ENCODE results near the gene CCDC107. TPM values are rescaled to one million over a fixed set of nuclear protein-coding genes. Genes with fewer than 3 reads are reported as not detected.

Gene CCDC107
- total RNA-seq, 1 donor from 2014 or later = 13.5 TPM

DNA sequence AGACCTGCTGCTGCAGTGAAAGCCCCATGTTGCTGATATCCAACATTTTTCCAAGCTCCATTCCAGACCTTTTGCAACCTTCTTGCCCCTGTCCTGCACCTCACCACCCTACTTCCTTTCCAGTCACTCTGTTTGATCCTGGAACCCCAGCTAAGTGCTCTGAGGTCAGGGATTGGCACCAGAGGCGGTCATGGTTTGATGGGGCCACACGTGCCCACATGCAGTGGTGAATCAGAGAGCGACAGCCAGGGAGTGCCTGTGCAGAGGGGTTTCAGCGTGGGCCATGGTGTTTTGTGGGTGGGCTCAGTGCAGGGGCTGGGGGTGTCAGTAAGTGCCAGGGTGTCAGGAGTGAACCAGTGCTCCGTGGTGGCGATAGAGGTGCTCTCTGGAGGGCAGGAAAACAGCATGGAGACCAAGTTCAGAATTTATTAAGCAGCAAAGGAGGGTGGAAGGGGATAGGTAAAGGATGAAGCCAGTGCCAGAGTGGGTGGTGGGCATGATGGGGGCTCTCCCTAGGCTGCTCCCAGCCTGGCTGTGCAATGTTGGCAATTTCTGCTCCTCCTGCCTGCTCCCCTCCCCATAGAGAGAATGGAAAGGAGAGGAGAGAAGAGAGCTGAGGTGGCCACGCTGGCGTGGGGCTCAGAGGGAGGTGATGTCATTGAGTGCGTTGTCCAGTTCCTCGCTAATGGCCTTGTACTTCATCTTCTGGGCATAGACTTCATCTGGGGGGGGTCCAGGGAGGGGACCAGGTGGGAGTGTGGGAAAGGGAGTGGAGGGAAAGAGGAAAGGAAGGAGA is 24.6 kb downstream of the CCDC107 start:
- peaks cover 8% of the 10 kb centered on the region for H3K27me3 Mint-ChIP-seq (ENCODE audit: unreplicated experiment)
- H3K4me1 Mint-ChIP-seq (ENCODE audit: unreplicated experiment) = peaks cover 39% of the 10 kb centered on the region
- peaks cover 33% of the 10 kb centered on the region for H3K36me3 Mint-ChIP-seq (ENCODE audit: low read depth, unreplicated experiment)
- H3K9me3 Mint-ChIP-seq (ENCODE audit: unreplicated experiment) = no peaks in the 10 kb centered on the region
- H3K27ac Mint-ChIP-seq (ENCODE audit: unreplicated experiment) = no peak overlapping the region
- DNase-seq (ENCODE audit: low spot score) = no peak
- TF ChIP-seq, protein P1, sequence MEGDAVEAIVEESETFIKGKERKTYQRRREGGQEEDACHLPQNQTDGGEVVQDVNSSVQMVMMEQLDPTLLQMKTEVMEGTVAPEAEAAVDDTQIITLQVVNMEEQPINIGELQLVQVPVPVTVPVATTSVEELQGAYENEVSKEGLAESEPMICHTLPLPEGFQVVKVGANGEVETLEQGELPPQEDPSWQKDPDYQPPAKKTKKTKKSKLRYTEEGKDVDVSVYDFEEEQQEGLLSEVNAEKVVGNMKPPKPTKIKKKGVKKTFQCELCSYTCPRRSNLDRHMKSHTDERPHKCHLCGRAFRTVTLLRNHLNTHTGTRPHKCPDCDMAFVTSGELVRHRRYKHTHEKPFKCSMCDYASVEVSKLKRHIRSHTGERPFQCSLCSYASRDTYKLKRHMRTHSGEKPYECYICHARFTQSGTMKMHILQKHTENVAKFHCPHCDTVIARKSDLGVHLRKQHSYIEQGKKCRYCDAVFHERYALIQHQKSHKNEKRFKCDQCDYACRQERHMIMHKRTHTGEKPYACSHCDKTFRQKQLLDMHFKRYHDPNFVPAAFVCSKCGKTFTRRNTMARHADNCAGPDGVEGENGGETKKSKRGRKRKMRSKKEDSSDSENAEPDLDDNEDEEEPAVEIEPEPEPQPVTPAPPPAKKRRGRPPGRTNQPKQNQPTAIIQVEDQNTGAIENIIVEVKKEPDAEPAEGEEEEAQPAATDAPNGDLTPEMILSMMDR (IDR thresholded peaks at IDR 0.05; ENCODE audit: unreplicated experiment) = no peak
- H3K4me3 Mint-ChIP-seq (ENCODE audit: unreplicated experiment) = peak overlapping the region; percentile 61

DNA sequence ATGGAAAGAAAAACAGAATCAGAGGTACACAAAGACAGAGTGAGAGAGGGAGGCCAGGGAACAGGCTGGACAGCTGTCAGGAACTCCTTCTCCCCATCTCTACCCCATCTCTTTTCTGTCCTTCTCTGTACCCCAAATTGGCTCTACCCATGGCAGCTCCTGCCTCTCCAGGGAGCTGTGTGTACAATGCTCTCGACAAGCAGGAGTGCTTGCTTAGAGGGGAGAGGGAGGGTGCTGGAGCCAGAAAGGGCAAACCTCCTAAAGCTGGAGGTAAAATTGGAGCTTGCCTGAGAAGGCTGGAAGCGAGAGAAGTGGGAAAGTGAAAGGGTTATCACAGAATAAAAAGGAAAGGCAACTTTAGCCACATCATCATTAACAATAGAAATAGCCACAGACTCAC is 25.2 kb downstream of the CCDC107 start:
- DNase-seq (ENCODE audit: low spot score) = no peak
- H3K4me3 Mint-ChIP-seq (ENCODE audit: unreplicated experiment) = peak overlapping the region; percentile 61
- H3K27ac Mint-ChIP-seq (ENCODE audit: unreplicated experiment) = no peak overlapping the region
- TF ChIP-seq, protein P1 (IDR thresholded peaks at IDR 0.05; ENCODE audit: unreplicated experiment) = no peak
- peaks cover 42% of the 10 kb centered on the region for H3K4me1 Mint-ChIP-seq (ENCODE audit: unreplicated experiment)
- H3K36me3 Mint-ChIP-seq (ENCODE audit: low read depth, unreplicated experiment) = peaks cover 33% of the 10 kb centered on the region
- no peaks in the 10 kb centered on the region for H3K9me3 Mint-ChIP-seq (ENCODE audit: unreplicated experiment)
- H3K27me3 Mint-ChIP-seq (ENCODE audit: unreplicated experiment) = peaks cover 8% of the 10 kb centered on the region

GRCh38 chr9:35684921-35685320 is 26.8 kb downstream of the CCDC107 start:
- Mint-ChIP-seq H3K9me3 (ENCODE audit: unreplicated experiment) (no peaks in the 10 kb centered on the region), H3K36me3 (ENCODE audit: low read depth, unreplicated experiment) (peaks cover 33% of the 10 kb centered on the region), H3K4me3 (ENCODE audit: unreplicated experiment) (no peak overlapping the region)

DNA sequence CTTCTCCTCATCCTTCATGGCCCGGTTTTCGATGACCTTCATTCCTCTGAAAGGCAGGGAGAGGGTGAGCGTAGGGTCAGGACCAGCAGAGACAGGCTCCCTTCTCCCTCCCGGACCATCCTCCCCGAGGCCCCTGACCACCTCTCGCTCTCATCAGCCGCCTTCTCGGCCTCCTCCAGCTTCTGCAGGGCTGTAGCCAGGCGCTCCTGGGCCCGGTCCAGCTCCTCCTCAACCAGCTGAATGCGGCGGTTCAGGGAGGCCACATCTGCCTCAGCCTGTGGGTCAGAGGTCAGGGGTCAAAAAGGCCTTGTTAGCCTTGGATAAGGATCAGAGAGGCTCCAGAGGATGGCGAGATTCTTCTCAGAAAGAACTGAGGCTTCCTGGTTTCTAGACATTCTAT is 27.4 kb downstream of the CCDC107 start:
- H3K36me3 Mint-ChIP-seq (ENCODE audit: low read depth, unreplicated experiment) = peaks cover 33% of the 10 kb centered on the region
- no peak overlapping the region for H3K27ac Mint-ChIP-seq (ENCODE audit: unreplicated experiment)
- DNase-seq (ENCODE audit: low spot score) = no peak
- H3K4me1 Mint-ChIP-seq (ENCODE audit: unreplicated experiment) = peaks cover 37% of the 10 kb centered on the region
- TF ChIP-seq, protein P1 (IDR thresholded peaks at IDR 0.05; ENCODE audit: unreplicated experiment) = no peak
- no peaks in the 10 kb centered on the region for H3K9me3 Mint-ChIP-seq (ENCODE audit: unreplicated experiment)
- H3K27me3 Mint-ChIP-seq (ENCODE audit: unreplicated experiment) = peaks cover 11% of the 10 kb centered on the region
- no peak overlapping the region for H3K4me3 Mint-ChIP-seq (ENCODE audit: unreplicated experiment)

More at GRCh38 chr9:35684921-35685320, 26.8 kb downstream of the CCDC107 start:
- Mint-ChIP-seq H3K27me3 (ENCODE audit: unreplicated experiment) (peaks cover 11% of the 10 kb centered on the region), H3K27ac (ENCODE audit: unreplicated experiment) (no peak overlapping the region), H3K4me1 (ENCODE audit: unreplicated experiment) (peaks cover 40% of the 10 kb centered on the region)
- no peak for DNase-seq (ENCODE audit: low spot score)
- TF ChIP-seq, protein P1 (IDR thresholded peaks at IDR 0.05; ENCODE audit: unreplicated experiment) = no peak

All from endothelial cell (in vitro differentiated cells).